Endothelial cell of umbilical vein (primary cell): ENCODE measurements around the gene L1CAM. TPM values are rescaled to one million over a fixed set of nuclear protein-coding genes. Genes with fewer than 3 reads are reported as not detected.

ENCODE experiments used
- BruUV-seq: library from RNA; stranded (reverse); fragments of 400-500 nt; replicated peaks from 2 replicates; lab custom pipeline; 2021; lab: Mats Ljungman, UMichigan
- CTCF ChIA-PET: fragments of 300-600, 350-600 bp; sonication (Branson Sonifier 250); formaldehyde crosslinking; loops from one replicate; lab custom pipeline; 2021; ENCODE audit warnings: antibody characterized with exemption, inconsistent platforms; lab: Charles Lee
- POLR2A ChIA-PET: fragments of 300-600, 350-600 bp; sonication (Branson Sonifier 250); formaldehyde crosslinking; loops from one replicate; lab custom pipeline; 2021; ENCODE audit warnings: antibody characterized with exemption, inconsistent platforms; lab: Charles Lee
- DNase-seq: peaks from one replicate; pipeline ENCODE4 v3.0.0-alpha.2; 2011; ENCODE audit warnings: low read depth, low spot score
- FAIRE-seq: peaks from 2 replicates; lab custom pipeline; 2011; peaks lifted over from hg19 to GRCh38; lab: Jason Lieb, UNC
- H2AFZ ChIP-seq: 2 replicates; pipeline ENCODE4 v1.6.0; 2012; ENCODE audit warnings: low read depth, low read length, control low read depth, inconsistent platforms
- H3K27ac ChIP-seq: 2 replicates; pipeline ENCODE4 v1.5.1; 2011; ENCODE audit warnings: low read depth, mild to moderate bottlenecking, control low read depth, low read length, moderate library complexity; ENCODE audit not compliant: insufficient read depth
- H3K27me3 ChIP-seq, 2 experiments: 2 replicates each; pipeline versions ENCODE4 v1.6.0 to v1.6.1; 2011; ENCODE audit warnings: low read length in 2 of 2, mixed read lengths in 1 of 2; ENCODE audit not compliant: control insufficient read depth in 2 of 2, insufficient read depth in 2 of 2
- H3K36me3 ChIP-seq, 2 experiments: 2 replicates in 1 of 2; 3 replicates in 1 of 2; pipeline ENCODE4 v1.5.1; 2011; ENCODE audit warnings: low read length in 2 of 2, mild to moderate bottlenecking in 1 of 2, moderate library complexity in 1 of 2; ENCODE audit not compliant: control insufficient read depth in 2 of 2, insufficient read depth in 2 of 2; ENCODE audit errors: extremely low read depth in 1 of 2
- H3K4me1 ChIP-seq: 3 replicates; pipeline ENCODE4 v1.5.1; 2011; ENCODE audit warnings: mild to moderate bottlenecking, low read length; ENCODE audit not compliant: control insufficient read depth, insufficient read depth; ENCODE audit errors: extremely low read depth
- H3K4me2 ChIP-seq: 2 replicates; pipeline ENCODE4 v1.6.1; 2011; ENCODE audit warnings: low read length, control low read depth, mixed read lengths; ENCODE audit not compliant: insufficient read depth
- H3K4me3 ChIP-seq, 3 experiments: fragments of 200-600 bp in 1 of 3; sonication (generic), shearing (Covaris generic) in 1 of 3; replicated peaks in 1 of 3; 2 replicates each; pipeline ENCODE4 v1.5.1; 2011 to 2016; ENCODE audit warnings: control low read depth in 3 of 3, low read length in 3 of 3, mild to moderate bottlenecking in 2 of 3, inconsistent platforms in 1 of 3, low read depth in 1 of 3, moderate library complexity in 1 of 3; ENCODE audit not compliant: insufficient read depth in 1 of 3
- H3K79me2 ChIP-seq: 2 replicates; pipeline ENCODE4 v1.6.0; 2012; ENCODE audit warnings: low read length, inconsistent platforms; ENCODE audit not compliant: control insufficient read depth, insufficient read depth
- H3K9ac ChIP-seq: replicated peaks from 2 replicates; pipeline ENCODE3; 2011; ENCODE audit warnings: low read length, control low read depth; ENCODE audit not compliant: insufficient read depth; ENCODE audit errors: extremely low read depth
- H3K9me1 ChIP-seq: replicated peaks from 3 replicates; pipeline ENCODE4 v1.6.0; 2011; ENCODE audit warnings: mild to moderate bottlenecking, low read length; ENCODE audit not compliant: control insufficient read depth, insufficient read depth; ENCODE audit errors: extremely low read depth
- H3K9me3 ChIP-seq: replicated peaks from 2 replicates; pipeline ENCODE4 v1.5.1; 2012; ENCODE audit warnings: low read length, inconsistent platforms; ENCODE audit not compliant: control insufficient read depth, insufficient read depth
- H4K20me1 ChIP-seq: replicated peaks from 2 replicates; pipeline ENCODE3; 2011; ENCODE audit warnings: mild to moderate bottlenecking, low read length; ENCODE audit not compliant: control insufficient read depth, insufficient read depth; ENCODE audit errors: extremely low read depth
- CTCF ChIP-seq, 2 donors: IDR thresholded peaks; 1 replicate in 1 of 2; 2 replicates in 1 of 2; pipeline ENCODE4 v1.5.1; 2011; ENCODE audit warnings: low read length in 2 of 2, mild to moderate bottlenecking in 2 of 2, moderate library complexity in 2 of 2, control low read depth in 1 of 2, inconsistent platforms in 1 of 2, low read depth in 1 of 2; ENCODE audit not compliant: insufficient read depth in 1 of 2; ENCODE audit errors: extremely low read depth in 1 of 2
- EZH2 ChIP-seq: IDR thresholded peaks from 2 replicates; pipeline ENCODE4 v1.6.1; 2012; ENCODE audit warnings: borderline replicate concordance, low read depth, mild to moderate bottlenecking, moderate library complexity, low read length, inconsistent platforms; ENCODE audit not compliant: severe bottlenecking
- FOS ChIP-seq: IDR thresholded peaks from 2 replicates; pipeline ENCODE4 v1.6.1; 2011; ENCODE audit warnings: mild to moderate bottlenecking, low read length, moderate library complexity, borderline replicate concordance; ENCODE audit not compliant: insufficient read depth
- GATA2 ChIP-seq: IDR thresholded peaks from 2 replicates; pipeline ENCODE4 v1.7.0; 2011; ENCODE audit warnings: low read depth, mild to moderate bottlenecking, moderate library complexity, mixed read lengths, low read length; ENCODE audit not compliant: insufficient read length, insufficient read depth
- JUN ChIP-seq: IDR thresholded peaks from 2 replicates; pipeline ENCODE4 v1.6.1; 2011; ENCODE audit warnings: borderline replicate concordance, low read depth; ENCODE audit not compliant: insufficient read length, insufficient read depth
- MAX ChIP-seq: IDR thresholded peaks from 2 replicates; pipeline ENCODE4 v1.6.1; 2011; ENCODE audit not compliant: insufficient read depth, insufficient read length
- MYC ChIP-seq: IDR thresholded peaks from one replicate; pipeline ENCODE4 v1.6.1; 2011; ENCODE audit warnings: mild to moderate bottlenecking, low read depth, low read length
- POLR2A ChIP-seq: IDR thresholded peaks from 2 replicates; pipeline ENCODE4 v1.6.1; 2012; ENCODE audit warnings: low read depth, mild to moderate bottlenecking, control low read depth, low read length
- POLR2AphosphoS5 ChIP-seq: IDR thresholded peaks from 2 replicates; pipeline ENCODE4 v1.6.1; 2012; ENCODE audit warnings: low read depth, mild to moderate bottlenecking, control low read depth, low read length, moderate library complexity; ENCODE audit not compliant: insufficient read depth
- dilution Hi-C: fragments of 300-500 bp; cut with MboI; formaldehyde crosslinking; loops from one replicate; pipeline ENCODE4 v1.15.0; 2019; ENCODE audit warnings: low sequenced_read_pairs; ENCODE audit not compliant: extremely low pct_ligation_motif_present
- intact Hi-C: fragments of 100-400 bp; cut with micrococcal nuclease; formaldehyde crosslinking; loops from one replicate; pipeline ENCODE4 v1.10.0; 2022
- polyA plus RNA-seq, 4 experiments: library from polyadenylated mRNA; depleted of rRNA in 3 of 4; stranded (reverse) in 3 of 4; unstranded in 1 of 4; fragments of >200 nt; gene quantifications; 2 replicates each; pipeline versions ENCODE4 v1.2.1 to v1.2.3, GENCODE V29; 2011 to 2012; ENCODE audit warnings: missing spikeins in 1 of 4
- total RNA-seq: library from RNA; stranded (reverse); gene quantifications from 2 replicates; pipeline ENCODE4 v1.2.3, GENCODE V29; 2021

L1CAM gene
- total and polyA plus RNA-seq, 2 donors (not counting 3 experiments of a cell fraction or from before 2014, with no cell fraction given): 0.01 TPM; not detected in 1

DNA sequence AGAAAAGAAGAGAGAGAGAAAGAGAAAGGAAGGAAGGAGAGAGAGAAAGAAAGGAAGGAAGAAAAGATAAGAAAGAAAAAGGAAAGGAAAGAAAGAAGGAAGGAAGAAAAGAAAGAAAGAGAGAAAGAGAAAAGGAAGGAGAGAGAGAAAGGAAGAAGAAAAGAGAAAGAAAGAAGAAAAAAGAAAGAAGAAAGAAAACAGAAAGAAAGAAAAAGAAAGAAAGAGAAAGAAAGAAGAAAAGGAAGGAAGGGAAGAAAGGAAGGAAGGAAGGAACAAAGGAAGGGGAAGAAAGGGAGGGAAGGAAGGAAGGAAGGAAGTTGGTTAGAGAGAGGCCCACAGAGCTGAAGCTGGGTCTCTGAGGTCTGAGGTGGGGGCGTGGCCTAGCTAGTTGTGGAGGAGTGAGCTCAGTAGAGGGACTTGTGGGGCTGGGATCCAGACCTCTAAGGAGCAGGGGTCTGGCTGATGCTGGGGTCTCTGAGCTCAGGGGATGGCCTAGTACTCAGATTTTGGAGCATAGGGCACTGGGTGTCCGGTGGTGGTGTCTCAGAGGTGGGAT is 28.5 kb downstream of the L1CAM start:
- intact Hi-C loops (no loop called here), dilution Hi-C loops (no loop called here)
- Histone ChIP-seq H3K9ac (no peak overlapping the region), H3K36me3 (no peaks in the 10 kb centered on the region), H3K4me3 (no peak overlapping the region), H3K27me3 (peaks cover 0 to 3% of the 10 kb centered on the region in 2 experiments), H3K9me1 (no peaks in the 10 kb centered on the region), H4K20me1 (no peaks in the 10 kb centered on the region), H3K4me2 (no peak overlapping the region), H3K79me2 (no peaks in the 10 kb centered on the region), H2AFZ (no peak overlapping the region), H3K9me3 (no peaks in the 10 kb centered on the region), H3K4me1 (no peaks in the 10 kb centered on the region), H3K27ac (no peak overlapping the region)
- FAIRE-seq: no peak
- no TSS peak for BruUV-seq
- DNase-seq: no peak
- TF ChIP-seq MYC: no peak
- no peak for TF ChIP-seq CTCF (IDR thresholded peaks at IDR 0.05; ENCODE audit: extremely low read depth in 1 of 2, insufficient read depth in 1 of 2, low read depth in 1 of 2, low read length in 2 of 2)
- no peak for TF ChIP-seq GATA2
- TF ChIP-seq MAX: no peak
- no peak for TF ChIP-seq POLR2AphosphoS5
- no peak for TF ChIP-seq JUN
- no peak for TF ChIP-seq EZH2
- TF ChIP-seq POLR2A: no peak
- TF ChIP-seq FOS: no peak
- ChIA-PET CTCF (no interaction called here), POLR2A (no interaction called here)
